Stimulated activated CD8-positive, alpha-beta memory T cell treated with anti-CD3 and anti-CD28 coated beads, Interleukin-2, amount 100 ng/mL, for 48 hours (primary cell): ENCODE results near the gene NPDC1.

Source experiments
- DNase-seq, 2 donors: peaks; one replicate each; pipeline ENCODE4 v3.0.0-alpha.2; 2020; ENCODE audit warnings: low read depth in 2 of 2

Gene NPDC1

DNA sequence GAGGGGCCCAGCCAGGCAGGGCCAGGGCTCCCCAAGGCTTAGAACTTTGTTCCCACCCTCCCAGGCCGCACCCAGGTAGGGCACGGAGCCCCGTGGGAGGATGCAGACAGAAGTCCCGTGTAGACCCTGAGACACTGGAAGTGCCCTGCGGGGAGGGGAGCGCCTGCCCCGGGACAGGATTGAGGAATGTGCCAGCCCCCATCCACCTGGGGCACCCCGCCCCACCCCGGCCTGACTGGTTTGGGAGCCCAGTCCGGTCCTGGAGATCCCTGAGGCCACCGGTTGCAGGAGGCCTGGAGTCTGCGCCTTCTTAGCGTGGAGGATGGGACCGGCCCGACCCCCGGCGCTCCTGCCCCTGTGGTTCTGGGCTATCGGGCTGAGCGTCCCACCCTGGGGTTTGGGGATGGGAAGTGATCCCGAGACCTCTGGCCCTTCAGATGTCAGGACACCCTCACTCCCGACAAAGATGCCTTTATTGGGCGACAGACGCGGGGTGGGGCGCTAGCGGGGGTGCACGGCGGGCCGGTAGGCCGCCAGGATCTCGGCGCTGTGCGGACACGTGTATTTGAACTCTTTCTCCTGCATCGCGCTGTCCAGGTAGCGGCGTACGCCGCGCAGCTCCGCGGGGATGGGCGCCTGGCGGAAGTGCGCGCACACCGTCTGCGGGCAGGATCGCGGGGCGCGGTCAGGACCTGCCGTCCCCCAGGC lies 51.6 kb downstream of the NPDC1 start:
- no peak for DNase-seq

DNA sequence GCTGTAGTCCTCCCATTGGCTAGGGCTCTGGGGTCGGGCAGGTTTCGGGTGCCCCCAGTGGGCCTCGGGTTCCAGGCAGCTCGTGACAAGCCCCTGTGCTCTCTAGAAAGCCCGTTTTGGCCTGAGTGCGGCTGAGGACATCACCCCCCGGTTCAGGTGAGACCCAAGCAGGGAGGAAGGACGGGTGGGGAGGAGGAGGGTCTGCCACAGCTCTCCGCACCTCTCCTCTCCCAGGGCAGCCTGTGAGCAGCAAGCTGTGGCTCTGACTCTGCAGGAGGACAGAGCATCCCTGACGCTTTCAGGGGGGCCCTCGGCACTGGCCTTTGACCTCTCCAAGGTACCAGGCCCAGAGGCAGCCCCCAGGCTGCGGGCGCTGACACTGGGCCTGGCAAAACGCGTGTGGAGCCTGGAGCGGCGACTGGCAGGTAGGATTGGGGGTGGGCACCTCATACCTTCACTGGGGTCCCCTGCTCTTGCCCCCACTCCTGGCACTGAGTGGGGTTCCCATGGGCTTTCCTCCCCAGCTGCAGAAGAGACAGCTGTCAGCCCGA lies 53.1 kb downstream of the NPDC1 start:
- no peak for DNase-seq

GRCh38 chr9:136991993-136992818 lies 53.8 kb downstream of the NPDC1 start, which contains the start of gene PAXX:
TSS of gene PAXX (plus strand) at chr9:136992422. CDS start at chr9:136992444, 22 bp downstream.
- peak; percentile 93 for DNase-seq

DNA sequence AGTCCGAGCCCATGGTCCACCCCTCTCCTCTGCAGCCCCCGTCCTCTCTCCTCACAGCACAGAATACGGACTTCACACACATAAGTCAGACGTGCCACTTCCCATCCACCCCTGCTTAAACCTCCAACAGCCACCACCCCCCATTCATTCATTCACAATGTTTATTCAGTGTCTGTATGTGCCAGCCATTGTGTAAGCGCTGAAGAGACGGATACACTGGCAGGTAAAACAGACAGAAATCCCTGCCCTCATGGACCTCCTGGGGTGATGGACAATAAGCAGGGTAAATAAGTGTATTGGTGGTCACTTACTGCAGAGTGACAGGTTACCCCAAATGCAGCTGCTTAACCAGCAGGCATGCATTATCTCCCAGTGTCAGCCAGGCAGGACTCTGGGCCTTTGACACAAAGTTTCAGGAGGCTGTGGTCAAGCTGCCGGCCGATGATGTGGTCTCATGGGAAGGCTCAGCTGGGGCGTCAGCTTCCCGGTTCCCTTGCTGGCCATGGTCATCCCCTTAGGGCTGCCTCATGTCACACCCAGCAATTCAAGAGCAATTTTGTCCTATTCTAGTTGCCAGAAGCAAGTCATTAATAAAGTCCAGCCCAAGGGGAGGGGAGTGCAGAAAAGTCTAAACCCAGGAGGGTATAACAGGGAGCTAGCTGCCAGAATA lies 55.6 kb downstream of the NPDC1 start:
- no peak for DNase-seq
